ENCODE data around the gene SLX9.
A peak's percentile ranks its signal among the peaks of the same experiment; 100 is the strongest.

Gene SLX9

DNA sequence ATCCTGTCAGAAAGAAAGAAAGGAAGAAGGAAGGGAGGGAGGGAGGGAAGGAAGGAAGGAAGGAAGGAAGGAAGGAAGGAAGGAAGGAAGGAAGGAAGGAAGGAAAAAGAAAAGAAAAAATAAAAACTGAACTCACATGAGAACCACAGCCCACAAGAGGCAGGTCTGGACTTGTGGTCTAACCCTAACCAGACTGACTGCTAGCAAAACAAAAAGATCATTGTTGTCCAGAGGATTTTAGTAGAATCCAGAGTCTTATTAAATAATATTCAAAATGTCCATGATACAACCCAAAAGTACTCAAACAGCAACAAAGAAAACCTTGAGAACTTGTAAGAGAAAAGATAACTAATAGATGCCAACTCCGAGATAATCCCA is 14.5 kb upstream of the SLX9 start:
- H2BK5ac ChIP-seq (ENCODE audit: low read depth, low read length, poor library complexity), result no peak overlapping the region
- H4K12ac ChIP-seq (ENCODE audit: low read depth, low read length), result no peak overlapping the region

DNA sequence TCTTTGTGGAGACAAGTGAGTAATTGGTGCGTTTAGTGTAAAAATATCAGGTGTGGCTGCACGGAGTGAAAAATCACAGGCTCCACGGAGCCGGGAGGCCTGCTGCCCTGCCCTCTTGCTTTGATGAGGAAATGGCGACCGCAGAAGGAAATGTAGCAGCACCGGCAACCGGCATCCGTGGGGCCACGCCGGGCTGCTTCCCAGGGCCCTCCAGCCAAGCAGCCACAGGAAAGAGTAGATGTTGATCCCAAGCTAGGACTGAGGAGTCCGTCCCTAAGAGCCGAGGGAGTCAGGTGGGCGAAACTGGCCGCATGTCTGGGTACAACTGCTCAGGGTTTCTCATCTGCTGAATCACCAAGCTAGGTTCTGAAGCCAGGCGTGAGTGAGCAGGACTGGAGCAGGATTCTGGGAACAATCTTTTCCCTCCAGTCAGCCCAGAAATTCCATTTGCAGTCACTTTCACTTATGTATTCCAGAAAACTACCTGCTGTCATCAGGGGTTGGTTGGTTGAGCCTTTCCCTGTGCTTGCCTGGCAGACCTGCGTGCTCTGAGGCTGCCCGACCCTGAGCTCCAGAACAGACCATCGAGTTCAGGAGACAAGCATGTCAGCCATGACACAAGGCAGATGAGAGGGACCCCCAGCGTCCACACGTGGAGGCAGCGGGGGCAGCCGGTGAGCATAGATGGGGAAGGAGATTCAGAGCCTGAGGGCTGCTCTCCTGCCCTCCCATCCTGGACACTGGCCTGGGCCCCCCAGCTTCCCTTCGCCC is 13.3 kb upstream of the SLX9 start:
- Histone ChIP-seq H3K9ac (ENCODE audit: low read length) (no peak overlapping the region), H3K4ac (ENCODE audit: low read depth, low read length) (no peak overlapping the region), H4K8ac (ENCODE audit: low read depth, low read length) (no peak overlapping the region), H3K4me3 (ENCODE audit: low read depth, low read length) (no peak overlapping the region), H3K27ac (ENCODE audit: low read depth, low read length) (no peak overlapping the region), H3K4me2 (ENCODE audit: low read length) (no peak overlapping the region), H3K79me2 (ENCODE audit: control insufficient read depth, insufficient read depth, low read length, poor library complexity) (no peaks in the 10 kb centered on the region), H4K12ac (ENCODE audit: low read depth, low read length) (no peak overlapping the region), H3K36me3 (ENCODE audit: control insufficient read depth in 1 of 2, insufficient read depth in 2 of 2, low read length in 2 of 2) (no peaks in the 10 kb centered on the region), H4K91ac (ENCODE audit: low read depth, low read length) (no peak overlapping the region), H3K27me3 (ENCODE audit: insufficient read depth, low read length) (peaks cover 25% of the 10 kb centered on the region), H2BK12ac (ENCODE audit: low read length) (no peak overlapping the region), H2BK120ac (ENCODE audit: insufficient read depth, low read length, poor library complexity) (no peak overlapping the region), H3K18ac (ENCODE audit: low read length) (no peak overlapping the region), H2AK5ac (ENCODE audit: low read length) (no peak overlapping the region), H3K4me1 (ENCODE audit: control insufficient read depth in 1 of 2, insufficient read depth in 2 of 2, low read length in 2 of 2) (peaks cover 14 to 28% of the 10 kb centered on the region in 2 experiments), H3K79me1 (ENCODE audit: low read length) (no peaks in the 10 kb centered on the region), H2BK5ac (ENCODE audit: low read depth, low read length, poor library complexity) (no peak overlapping the region), H3K23ac (ENCODE audit: low read length) (no peak overlapping the region), H2AFZ (ENCODE audit: insufficient read depth, low read length, poor library complexity) (no peak overlapping the region), H3K14ac (ENCODE audit: low read length) (no peak overlapping the region), H3K9me3 (ENCODE audit: insufficient read depth, low read depth, low read length) (peaks cover 13% of the 10 kb centered on the region)
- WGBS (ENCODE audit: extremely low coverage, insufficient coverage, insufficient read length), result no CpG with 5 or more reads among the region's 24 CpGs
- DNase-seq, result peak in 1 of 2 donors; percentile 3

More for the DNA sequence above, 14.5 kb upstream of the SLX9 start:
- Histone ChIP-seq H3K4ac (ENCODE audit: low read depth, low read length) (no peak overlapping the region), H3K36me3 (ENCODE audit: control insufficient read depth in 1 of 2, insufficient read depth in 2 of 2, low read length in 2 of 2) (no peaks in the 10 kb centered on the region), H4K91ac (ENCODE audit: low read depth, low read length) (no peak overlapping the region), H3K27ac (ENCODE audit: low read depth, low read length) (no peak overlapping the region), H3K9ac (ENCODE audit: low read length) (no peak overlapping the region), H3K18ac (ENCODE audit: low read length) (no peak overlapping the region), H3K14ac (ENCODE audit: low read length) (no peak overlapping the region), H4K8ac (ENCODE audit: low read depth, low read length) (no peak overlapping the region), H2AFZ (ENCODE audit: insufficient read depth, low read length, poor library complexity) (no peak overlapping the region), H3K79me2 (ENCODE audit: control insufficient read depth, insufficient read depth, low read length, poor library complexity) (no peaks in the 10 kb centered on the region), H3K79me1 (ENCODE audit: low read length) (no peaks in the 10 kb centered on the region), H3K27me3 (ENCODE audit: insufficient read depth, low read length) (peaks cover 17% of the 10 kb centered on the region), H3K9me3 (ENCODE audit: insufficient read depth, low read depth, low read length) (peaks cover 13% of the 10 kb centered on the region), H3K4me1 (ENCODE audit: control insufficient read depth in 1 of 2, insufficient read depth in 2 of 2, low read length in 2 of 2) (peaks cover 14 to 24% of the 10 kb centered on the region in 2 experiments), H3K23ac (ENCODE audit: low read length) (no peak overlapping the region), H2BK120ac (ENCODE audit: insufficient read depth, low read length, poor library complexity) (no peak overlapping the region), H2BK12ac (ENCODE audit: low read length) (no peak overlapping the region), H3K4me3 (ENCODE audit: low read depth, low read length) (no peak overlapping the region), H2AK5ac (ENCODE audit: low read length) (no peak overlapping the region), H3K4me2 (ENCODE audit: low read length) (no peak overlapping the region)
- no peak for DNase-seq
- WGBS (ENCODE audit: extremely low coverage, insufficient coverage, insufficient read length), result no CpG with 5 or more reads among the region's 1 CpG

GRCh38 chr21:44927259-44927586 is 12.6 kb upstream of the SLX9 start:
- no peak overlapping the region for H2BK12ac ChIP-seq (ENCODE audit: low read length)
- no peak overlapping the region for H3K4me3 ChIP-seq (ENCODE audit: low read depth, low read length)
- no peak overlapping the region for H2AK5ac ChIP-seq (ENCODE audit: low read length)
- no peak overlapping the region for H2BK120ac ChIP-seq (ENCODE audit: insufficient read depth, low read length, poor library complexity)
- no peak overlapping the region for H3K23ac ChIP-seq (ENCODE audit: low read length)
- no peak overlapping the region for H3K27ac ChIP-seq (ENCODE audit: low read depth, low read length)
- no peaks in the 10 kb centered on the region for H3K79me1 ChIP-seq (ENCODE audit: low read length)
- H3K4me1 ChIP-seq (ENCODE audit: control insufficient read depth in 1 of 2, insufficient read depth in 2 of 2, low read length in 2 of 2), result peaks cover 16 to 33% of the 10 kb centered on the region in 2 experiments
- no peak overlapping the region for H3K4me2 ChIP-seq (ENCODE audit: low read length)
- H3K27me3 ChIP-seq (ENCODE audit: insufficient read depth, low read length), result peaks cover 32% of the 10 kb centered on the region
- no peaks in the 10 kb centered on the region for H3K36me3 ChIP-seq (ENCODE audit: control insufficient read depth in 1 of 2, insufficient read depth in 2 of 2, low read length in 2 of 2)
- H2AFZ ChIP-seq (ENCODE audit: insufficient read depth, low read length, poor library complexity), result no peak overlapping the region
- no peak overlapping the region for H3K14ac ChIP-seq (ENCODE audit: low read length)
- H3K9ac ChIP-seq (ENCODE audit: low read length), result no peak overlapping the region
- WGBS (ENCODE audit: extremely low coverage, insufficient coverage, insufficient read length), result no CpG with 5 or more reads among the region's 4 CpGs
- H3K79me2 ChIP-seq (ENCODE audit: control insufficient read depth, insufficient read depth, low read length, poor library complexity), result no peaks in the 10 kb centered on the region
- H4K8ac ChIP-seq (ENCODE audit: low read depth, low read length), result no peak overlapping the region
- H3K4ac ChIP-seq (ENCODE audit: low read depth, low read length), result no peak overlapping the region
- DNase-seq, result no peak
- peaks cover 15% of the 10 kb centered on the region for H3K9me3 ChIP-seq (ENCODE audit: insufficient read depth, low read depth, low read length)
- no peak overlapping the region for H3K18ac ChIP-seq (ENCODE audit: low read length)
- H4K91ac ChIP-seq (ENCODE audit: low read depth, low read length), result no peak overlapping the region
- H4K12ac ChIP-seq (ENCODE audit: low read depth, low read length), result no peak overlapping the region
- H2BK5ac ChIP-seq (ENCODE audit: low read depth, low read length, poor library complexity), result no peak overlapping the region

DNA sequence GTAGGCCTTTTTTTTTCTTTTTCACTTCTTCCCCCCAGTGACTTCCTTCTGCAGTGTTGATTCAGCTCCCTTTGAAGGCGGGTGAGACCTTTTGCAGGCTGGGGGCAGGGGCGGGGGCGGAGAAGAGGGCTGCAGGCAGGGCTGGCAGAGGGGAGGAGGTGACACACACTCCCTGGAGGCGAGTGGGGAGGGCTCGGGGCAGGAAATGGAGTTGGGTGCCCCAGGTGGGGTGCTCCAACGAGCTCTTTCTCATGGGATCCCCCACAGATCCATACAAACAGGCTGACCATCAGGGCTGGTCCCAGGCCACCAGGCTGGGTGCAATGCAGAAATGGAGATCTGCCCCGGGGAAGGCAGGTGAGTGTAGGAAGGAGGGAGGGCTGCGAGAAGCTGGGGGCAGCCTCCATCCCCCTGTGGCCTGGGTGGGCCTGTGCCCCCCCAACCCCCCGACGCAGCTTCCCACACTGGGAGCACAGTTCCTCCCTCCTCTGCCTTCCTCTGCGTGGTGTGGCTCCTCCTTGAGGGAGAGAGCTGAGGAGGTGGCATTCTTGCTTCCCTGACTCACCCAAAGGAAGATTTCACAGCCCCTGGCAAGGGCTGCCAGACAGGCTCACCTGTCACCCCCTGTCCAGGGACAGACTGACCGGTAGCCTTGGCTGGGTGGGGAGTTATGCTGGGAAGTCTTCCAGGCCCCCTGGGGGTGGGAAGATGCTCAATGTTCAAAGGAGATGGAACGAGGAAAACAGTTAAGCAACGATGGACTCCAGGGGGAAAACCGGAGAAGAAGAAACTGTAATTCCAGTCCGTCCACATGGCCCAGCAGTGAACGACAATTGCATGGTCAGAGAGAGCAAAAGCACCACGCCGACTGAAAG is 12.0 kb upstream of the SLX9 start:
- no peaks in the 10 kb centered on the region for H3K79me2 ChIP-seq (ENCODE audit: control insufficient read depth, insufficient read depth, low read length, poor library complexity)
- H3K4me1 ChIP-seq (ENCODE audit: control insufficient read depth in 1 of 2, insufficient read depth in 2 of 2, low read length in 2 of 2), result peaks cover 16 to 33% of the 10 kb centered on the region in 2 experiments
- peak; percentile 94 for DNase-seq
- no peak overlapping the region for H3K4ac ChIP-seq (ENCODE audit: low read depth, low read length)
- H3K4me3 ChIP-seq (ENCODE audit: low read depth, low read length), result no peak overlapping the region
- H3K27me3 ChIP-seq (ENCODE audit: insufficient read depth, low read length), result peaks cover 38% of the 10 kb centered on the region
- no peak overlapping the region for H3K18ac ChIP-seq (ENCODE audit: low read length)
- no CpG with 5 or more reads among the region's 19 CpGs for WGBS (ENCODE audit: extremely low coverage, insufficient coverage, insufficient read length)
- H3K9me3 ChIP-seq (ENCODE audit: insufficient read depth, low read depth, low read length), result peaks cover 15% of the 10 kb centered on the region
- no peaks in the 10 kb centered on the region for H3K36me3 ChIP-seq (ENCODE audit: control insufficient read depth in 1 of 2, insufficient read depth in 2 of 2, low read length in 2 of 2)
- no peak overlapping the region for H3K27ac ChIP-seq (ENCODE audit: low read depth, low read length)
- no peak overlapping the region for H4K12ac ChIP-seq (ENCODE audit: low read depth, low read length)
- no peak overlapping the region for H2BK5ac ChIP-seq (ENCODE audit: low read depth, low read length, poor library complexity)
- H3K4me2 ChIP-seq (ENCODE audit: low read length), result peak overlapping the region; percentile 41
- no peak overlapping the region for H3K9ac ChIP-seq (ENCODE audit: low read length)
- H3K79me1 ChIP-seq (ENCODE audit: low read length), result no peaks in the 10 kb centered on the region
- H2BK120ac ChIP-seq (ENCODE audit: insufficient read depth, low read length, poor library complexity), result no peak overlapping the region
- H3K23ac ChIP-seq (ENCODE audit: low read length), result no peak overlapping the region
- H2BK12ac ChIP-seq (ENCODE audit: low read length), result peak overlapping the region; percentile 23
- H4K91ac ChIP-seq (ENCODE audit: low read depth, low read length), result no peak overlapping the region
- H2AFZ ChIP-seq (ENCODE audit: insufficient read depth, low read length, poor library complexity), result no peak overlapping the region
- no peak overlapping the region for H2AK5ac ChIP-seq (ENCODE audit: low read length)
- H4K8ac ChIP-seq (ENCODE audit: low read depth, low read length), result no peak overlapping the region
- no peak overlapping the region for H3K14ac ChIP-seq (ENCODE audit: low read length)

All from trophoblast cell (in vitro differentiated cells and primary cell).